Measurements from ENCODE around the gene ACSL3.
A peak's percentile ranks its signal among the peaks of the same experiment; 100 is the strongest.
"Not testable (repeated sequence)": the region's sequence is repeated elsewhere in the genome, so short reads cannot be mapped to it uniquely, and the experiment has no call there.

ACSL3 gene

DNA sequence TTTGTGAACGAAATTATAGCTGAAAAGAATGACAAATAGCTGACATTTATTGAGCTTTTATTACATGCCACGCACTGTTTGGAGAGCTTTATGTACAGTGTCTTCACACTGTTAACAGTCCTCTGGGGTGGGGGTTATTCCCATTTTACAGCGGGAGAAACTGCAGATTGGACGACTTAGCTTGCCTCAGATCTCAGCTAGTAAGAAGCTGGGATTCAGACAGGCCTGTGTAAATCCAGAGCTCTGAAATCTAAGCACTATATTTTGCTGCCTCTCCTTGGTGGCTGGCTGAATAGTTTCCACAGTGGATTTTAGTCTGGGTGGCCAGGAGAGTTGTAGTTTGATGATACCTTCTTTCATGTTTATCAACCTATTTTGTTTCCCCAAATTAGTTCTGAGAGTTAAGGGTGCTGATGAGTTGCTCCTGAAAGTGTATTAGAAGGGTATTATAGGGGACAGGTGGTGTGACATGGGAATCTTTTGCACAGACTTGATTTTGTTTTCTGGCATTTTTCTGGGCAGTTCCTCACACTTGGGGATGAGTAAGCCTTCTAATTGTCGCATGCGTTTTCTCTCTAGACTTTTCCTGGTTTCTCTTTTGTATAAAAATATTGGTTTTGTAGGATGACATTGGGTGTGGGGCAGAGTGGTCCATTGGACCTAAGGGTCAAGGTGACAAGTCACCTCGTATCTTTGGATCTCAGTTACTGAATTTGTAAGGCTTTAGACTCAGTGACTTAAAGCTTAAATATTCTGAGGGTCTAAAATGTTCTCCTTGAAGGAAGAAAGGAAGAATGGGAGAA is 1.5 kb downstream of the ACSL3 start:
- no peak for DNase-seq (ENCODE audit: low read depth)
- TF ChIP-seq, protein P1, sequence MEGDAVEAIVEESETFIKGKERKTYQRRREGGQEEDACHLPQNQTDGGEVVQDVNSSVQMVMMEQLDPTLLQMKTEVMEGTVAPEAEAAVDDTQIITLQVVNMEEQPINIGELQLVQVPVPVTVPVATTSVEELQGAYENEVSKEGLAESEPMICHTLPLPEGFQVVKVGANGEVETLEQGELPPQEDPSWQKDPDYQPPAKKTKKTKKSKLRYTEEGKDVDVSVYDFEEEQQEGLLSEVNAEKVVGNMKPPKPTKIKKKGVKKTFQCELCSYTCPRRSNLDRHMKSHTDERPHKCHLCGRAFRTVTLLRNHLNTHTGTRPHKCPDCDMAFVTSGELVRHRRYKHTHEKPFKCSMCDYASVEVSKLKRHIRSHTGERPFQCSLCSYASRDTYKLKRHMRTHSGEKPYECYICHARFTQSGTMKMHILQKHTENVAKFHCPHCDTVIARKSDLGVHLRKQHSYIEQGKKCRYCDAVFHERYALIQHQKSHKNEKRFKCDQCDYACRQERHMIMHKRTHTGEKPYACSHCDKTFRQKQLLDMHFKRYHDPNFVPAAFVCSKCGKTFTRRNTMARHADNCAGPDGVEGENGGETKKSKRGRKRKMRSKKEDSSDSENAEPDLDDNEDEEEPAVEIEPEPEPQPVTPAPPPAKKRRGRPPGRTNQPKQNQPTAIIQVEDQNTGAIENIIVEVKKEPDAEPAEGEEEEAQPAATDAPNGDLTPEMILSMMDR (IDR thresholded peaks at IDR 0.05; ENCODE audit: low read depth, low read length, missing control alignments), result peak; percentile 44
- in situ Hi-C loops (cut with HindIII; ENCODE audit: low sequenced_read_pairs), result no loop called here
- peak overlapping the region; percentile 89 for H3K4me3 ChIP-seq (ENCODE audit: low read depth, low read length)

- peak overlapping the region; percentile 89 for H3K4me3 ChIP-seq (ENCODE audit: low read depth, low read length)
- DNase-seq (ENCODE audit: low read depth), result no peak
- in situ Hi-C loops (cut with HindIII; ENCODE audit: low sequenced_read_pairs), result no loop called here
- TF ChIP-seq, protein P1 (IDR thresholded peaks at IDR 0.05; ENCODE audit: low read depth, low read length, missing control alignments), result no peak
Observed at GRCh38 chr2:222862909-222863544, 2.2 kb downstream of the ACSL3 start.

GRCh38 chr2:222864296-222864695 is 3.5 kb downstream of the ACSL3 start:
- H3K4me3 ChIP-seq (ENCODE audit: low read depth, low read length), result peak overlapping the region; percentile 5
- TF ChIP-seq, protein P1 (IDR thresholded peaks at IDR 0.05; ENCODE audit: low read depth, low read length, missing control alignments), result no peak
- in situ Hi-C loops (cut with HindIII; ENCODE audit: low sequenced_read_pairs), result no loop called here
- DNase-seq (ENCODE audit: low read depth), result no peak

DNA sequence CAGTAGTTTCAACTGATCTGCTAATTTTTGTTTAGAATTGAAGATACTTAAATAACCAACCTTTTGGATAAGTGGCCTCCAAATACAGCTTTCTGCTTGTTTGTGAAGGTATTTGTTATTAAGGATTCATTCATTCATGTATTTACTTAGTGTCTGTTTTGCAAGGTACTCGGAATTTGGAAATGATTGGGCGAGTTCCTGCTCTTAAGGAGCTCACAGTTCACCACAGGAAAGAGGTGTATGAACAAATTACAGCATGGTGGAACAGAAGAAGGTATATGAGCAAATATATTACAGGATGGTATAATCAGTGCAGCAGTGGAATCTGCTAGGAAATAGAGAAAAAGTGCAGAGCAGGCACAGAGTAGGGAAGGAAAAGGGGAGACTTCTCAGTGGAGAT is 4.5 kb downstream of the ACSL3 start:
- no peak for DNase-seq (ENCODE audit: low read depth)
- in situ Hi-C loops (cut with HindIII; ENCODE audit: low sequenced_read_pairs), result no loop called here
- no peak overlapping the region for H3K4me3 ChIP-seq (ENCODE audit: low read depth, low read length)
- TF ChIP-seq, protein P1 (IDR thresholded peaks at IDR 0.05; ENCODE audit: low read depth, low read length, missing control alignments), result no peak

- in situ Hi-C loops (cut with HindIII; ENCODE audit: low sequenced_read_pairs), result no loop called here
- no peak for DNase-seq (ENCODE audit: low read depth)
- TF ChIP-seq, protein P1 (IDR thresholded peaks at IDR 0.05; ENCODE audit: low read depth, low read length, missing control alignments), result no peak
- no peak overlapping the region for H3K4me3 ChIP-seq (ENCODE audit: low read depth, low read length)
Observed at GRCh38 chr2:222866358-222866960, 5.6 kb downstream of the ACSL3 start.

GRCh38 chr2:222868560-222869251 is 7.9 kb downstream of the ACSL3 start:
- in situ Hi-C loops (cut with HindIII; ENCODE audit: low sequenced_read_pairs); H3K4me3 ChIP-seq (ENCODE audit: low read depth, low read length); DNase-seq (ENCODE audit: low read depth): not testable (repeated sequence)
